GM19351 (cell line): ENCODE measurements around the gene KRT86.
"Not testable (repeated sequence)": the region's sequence is repeated elsewhere in the genome, so short reads cannot be mapped to it uniquely, and the experiment has no call there.

Experiments used
- ATAC-seq: cut with Tn5 transposase; IDR thresholded peaks from one replicate; pipeline ENCODE4 v1.9.1; 2021; ENCODE audit warnings: mild to moderate bottlenecking, moderate library complexity; ENCODE audit not compliant: unreplicated experiment

Gene KRT86

DNA sequence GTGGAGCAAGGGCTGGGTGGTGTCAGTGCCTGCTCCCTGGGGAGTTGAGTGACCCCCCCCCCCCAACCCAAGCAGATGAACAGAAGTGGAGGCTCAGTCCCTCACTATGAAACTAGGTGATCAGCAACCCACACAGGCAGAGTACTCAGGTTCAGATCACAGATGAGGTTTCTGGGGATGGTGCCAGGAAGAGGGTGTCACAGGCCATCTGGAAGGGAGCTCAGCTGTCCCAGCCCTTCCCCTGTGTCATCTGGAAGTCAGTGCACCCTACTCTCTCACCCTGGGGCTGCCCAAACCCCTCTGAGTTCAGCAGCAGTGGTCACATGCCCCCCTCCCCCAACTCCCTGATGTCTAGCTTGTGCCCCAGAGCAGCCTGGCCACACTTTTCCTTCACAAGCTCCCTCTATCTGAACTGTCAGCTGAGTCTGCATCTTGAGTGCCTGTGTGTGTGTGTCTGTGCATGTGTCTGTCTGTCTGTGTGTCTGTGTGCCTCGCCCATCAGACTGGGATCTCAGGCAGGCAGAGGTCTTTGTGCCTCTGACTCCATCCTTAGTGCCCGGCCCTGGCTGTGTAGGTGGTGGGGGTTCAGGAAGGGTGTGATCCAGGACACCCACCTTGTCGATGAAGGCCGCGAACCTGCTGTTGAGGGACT, 16.2 kb downstream of the KRT86 start:
- not testable (repeated sequence) for ATAC-seq

DNA sequence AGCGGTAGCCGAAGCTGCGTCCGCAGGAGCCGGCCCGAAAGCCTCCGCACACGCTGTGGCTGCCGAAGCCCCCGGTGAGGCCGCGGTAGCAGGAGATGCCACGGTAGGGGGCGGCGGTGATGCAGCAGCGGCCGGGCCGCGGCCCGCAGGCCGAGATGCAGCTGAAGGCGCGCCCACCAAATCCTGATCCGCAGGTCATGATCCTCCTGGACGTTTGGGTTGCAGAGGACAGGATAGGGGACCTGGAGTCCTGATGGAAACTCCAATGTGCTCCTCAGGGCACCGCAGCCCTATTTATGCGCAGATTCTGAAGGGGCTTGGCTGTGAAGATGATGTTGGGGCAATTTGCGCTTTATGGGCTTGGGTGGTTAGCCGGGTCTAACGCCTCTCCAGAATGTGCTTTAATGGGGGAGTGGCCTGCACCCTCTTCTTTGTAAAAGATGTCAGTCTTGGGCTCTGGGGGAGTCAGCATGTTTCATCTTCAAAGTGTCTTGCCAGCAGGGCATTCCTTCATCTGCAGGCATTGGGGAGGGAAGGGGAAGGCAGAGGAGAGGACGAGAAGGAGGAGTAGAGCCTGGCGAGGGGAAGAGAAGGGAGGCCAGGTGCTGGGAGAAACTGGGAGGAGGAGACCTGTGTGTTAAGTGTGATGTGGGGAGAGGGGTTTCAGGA, 17.0 kb downstream of the KRT86 start, which contains the start of gene KRT81:
Gene KRT81, minus strand, starts transcription at position 268 of the 669 bp plus-strand sequence. Its CDS starts 69 bp downstream, at position 199.
- no peak for ATAC-seq

DNA sequence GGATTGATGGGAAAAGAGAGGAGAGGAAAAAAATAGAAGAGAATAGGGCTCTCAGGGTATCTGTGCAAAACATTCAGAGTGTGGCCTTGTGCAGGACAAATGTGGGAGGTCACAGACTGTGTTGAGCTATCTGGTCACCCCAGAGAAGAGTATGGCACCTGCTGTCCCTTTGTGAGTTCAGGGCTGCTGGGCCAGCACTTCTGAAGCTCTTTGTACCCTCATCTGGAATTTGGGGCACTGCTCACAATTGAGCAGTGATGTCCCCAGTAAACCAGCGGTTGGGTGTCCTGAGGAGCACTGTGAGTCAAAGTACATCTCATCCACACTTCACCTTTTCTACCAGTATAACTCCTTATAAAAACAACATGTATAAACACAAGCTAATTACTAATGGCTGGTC, 19.5 kb downstream of the KRT86 start:
- no peak for ATAC-seq

DNA sequence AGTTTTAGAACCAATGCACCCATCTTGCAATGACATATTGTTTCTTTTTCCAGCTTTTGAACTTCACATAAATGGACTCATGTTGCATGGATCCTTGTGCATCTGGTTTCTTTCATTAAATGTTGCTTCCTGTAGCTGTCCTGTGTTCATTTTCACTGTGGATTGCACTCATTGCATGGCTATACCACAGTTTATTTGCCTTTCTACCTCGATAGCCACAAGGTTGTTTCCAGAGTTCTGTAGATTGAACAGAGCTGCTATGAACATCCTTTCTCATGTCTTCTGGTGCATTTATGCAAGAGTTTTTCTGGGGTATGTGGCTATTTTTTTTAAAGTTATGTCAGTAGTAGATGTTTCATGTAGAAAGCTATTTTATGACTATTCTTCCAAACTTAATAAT, 20.4 kb downstream of the KRT86 start:
- ATAC-seq: no peak

DNA sequence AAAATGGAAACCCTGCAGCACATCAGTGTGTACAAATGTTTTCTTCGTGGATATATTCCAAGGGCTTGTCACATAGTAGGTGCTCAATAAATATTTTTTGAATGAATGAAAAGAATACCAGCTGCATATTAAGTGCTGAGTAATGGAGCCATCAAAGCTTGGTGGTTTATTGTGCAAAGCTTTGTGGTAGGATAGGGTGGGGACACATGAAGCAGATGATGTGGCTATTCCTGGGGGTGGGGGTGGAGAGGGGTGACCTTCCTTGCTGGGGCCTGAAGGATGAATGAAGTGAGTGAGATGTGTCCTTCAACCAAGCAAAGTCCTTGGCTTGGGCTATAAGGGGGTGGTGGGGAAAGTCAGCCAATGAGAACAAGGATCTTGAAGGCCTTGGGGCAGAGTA, 21.2 kb downstream of the KRT86 start:
- ATAC-seq: no peak

DNA sequence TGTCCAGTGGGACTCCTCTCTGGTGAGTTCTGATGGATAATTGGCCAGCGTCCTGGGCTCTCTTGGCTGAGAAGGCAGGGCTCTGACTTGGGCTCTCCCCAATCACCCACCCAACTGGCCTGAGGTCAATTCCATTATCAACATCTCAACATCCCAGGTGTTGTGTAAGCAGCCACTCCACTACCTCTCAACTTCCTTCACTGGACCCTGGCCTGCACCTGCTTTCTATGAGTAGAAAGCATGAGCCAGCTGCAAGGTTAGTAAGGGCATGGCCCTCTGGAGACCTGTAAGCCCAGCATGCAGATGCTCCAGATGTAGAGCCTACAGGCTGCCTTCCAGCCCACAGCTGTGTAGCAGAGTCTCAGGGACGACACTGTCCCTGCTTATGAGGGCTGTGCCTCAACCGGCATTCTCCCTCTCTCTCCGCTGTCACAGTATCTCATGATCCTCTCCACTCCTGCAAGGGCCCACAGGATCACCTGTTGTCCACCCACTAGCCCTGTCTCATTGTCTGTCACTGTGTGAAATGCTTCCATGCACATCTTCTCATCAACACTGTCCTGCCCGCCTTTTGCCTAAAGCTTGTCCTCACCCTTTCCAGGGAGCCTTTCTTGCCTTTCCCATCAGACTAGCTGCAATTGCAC, 22.2 kb downstream of the KRT86 start:
- no peak for ATAC-seq

- ATAC-seq: no peak
These were observed 24.3 kb downstream of the KRT86 start for GRCh38 chr12:52298677-52299190.

- ATAC-seq: no peak
These were observed 26.6 kb downstream of the KRT86 start for GRCh38 chr12:52300796-52301691.

- ATAC-seq: not testable (repeated sequence)
These were observed 27.3 kb downstream of the KRT86 start for GRCh38 chr12:52301721-52302120.

DNA sequence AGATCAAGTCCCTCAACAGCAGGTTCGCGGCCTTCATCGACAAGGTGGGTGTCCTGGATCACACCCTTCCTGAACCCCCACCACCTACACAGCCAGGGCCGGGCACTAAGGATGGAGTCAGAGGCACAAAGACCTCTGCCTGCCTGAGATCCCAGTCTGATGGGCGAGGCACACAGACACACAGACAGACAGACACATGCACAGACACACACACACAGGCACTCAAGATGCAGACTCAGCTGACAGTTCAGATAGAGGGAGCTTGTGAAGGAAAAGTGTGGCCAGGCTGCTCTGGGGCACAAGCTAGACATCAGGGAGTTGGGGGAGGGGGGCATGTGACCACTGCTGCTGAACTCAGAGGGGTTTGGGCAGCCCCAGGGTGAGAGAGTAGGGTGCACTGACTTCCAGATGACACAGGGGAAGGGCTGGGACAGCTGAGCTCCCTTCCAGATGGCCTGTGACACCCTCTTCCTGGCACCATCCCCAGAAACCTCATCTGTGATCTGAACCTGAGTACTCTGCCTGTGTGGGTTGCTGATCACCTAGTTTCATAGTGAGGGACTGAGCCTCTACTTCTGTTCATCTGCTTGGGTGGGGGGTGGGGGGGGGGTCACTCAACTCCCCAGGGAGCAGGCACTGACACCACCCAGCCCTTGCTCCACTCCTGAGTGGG, 27.9 kb downstream of the KRT86 start:
- not testable (repeated sequence) for ATAC-seq

DNA sequence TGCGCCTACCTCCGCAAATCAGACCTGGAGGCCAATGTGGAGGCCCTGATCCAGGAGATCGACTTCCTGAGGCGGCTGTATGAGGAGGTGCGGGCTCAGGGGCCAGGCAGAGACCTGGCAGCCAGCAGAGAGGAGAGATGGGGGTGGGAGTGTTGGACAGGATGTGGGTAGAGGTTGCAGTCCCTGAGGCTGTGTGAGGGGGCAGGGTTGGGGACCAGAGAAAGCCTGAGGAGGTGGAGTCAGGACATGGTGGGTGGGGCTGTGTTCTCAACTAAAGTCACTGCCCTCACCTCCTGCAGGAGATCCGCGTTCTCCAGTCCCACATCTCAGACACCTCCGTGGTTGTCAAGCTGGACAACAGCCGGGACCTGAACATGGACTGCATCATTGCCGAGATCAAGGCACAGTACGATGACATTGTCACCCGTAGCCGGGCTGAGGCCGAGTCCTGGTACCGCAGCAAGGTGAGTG, 30.5 kb downstream of the KRT86 start:
- peak; percentile 87 for ATAC-seq

GRCh38 chr12:52305921-52306705, 31.7 kb downstream of the KRT86 start:
- no peak for ATAC-seq

DNA sequence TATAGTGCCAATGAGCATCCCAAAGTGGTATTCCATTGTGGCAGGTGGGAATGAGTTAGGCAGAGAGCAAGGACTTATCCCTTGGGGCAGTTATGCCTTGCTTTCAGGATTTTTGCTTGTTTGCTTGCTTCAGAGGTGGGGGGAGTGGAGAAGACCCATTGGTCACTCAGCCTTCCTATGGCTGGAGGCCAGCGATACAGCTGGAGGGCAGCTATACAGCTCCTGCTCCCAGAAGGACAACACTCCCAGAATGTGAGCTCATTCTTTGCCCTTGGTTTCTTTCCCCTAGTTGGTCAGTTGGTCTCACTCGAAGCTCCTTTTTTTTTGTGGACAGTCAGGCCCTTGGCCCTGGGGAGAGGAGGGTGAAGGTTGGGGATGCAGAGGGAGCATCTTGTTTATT, 32.3 kb downstream of the KRT86 start:
- no peak for ATAC-seq

DNA sequence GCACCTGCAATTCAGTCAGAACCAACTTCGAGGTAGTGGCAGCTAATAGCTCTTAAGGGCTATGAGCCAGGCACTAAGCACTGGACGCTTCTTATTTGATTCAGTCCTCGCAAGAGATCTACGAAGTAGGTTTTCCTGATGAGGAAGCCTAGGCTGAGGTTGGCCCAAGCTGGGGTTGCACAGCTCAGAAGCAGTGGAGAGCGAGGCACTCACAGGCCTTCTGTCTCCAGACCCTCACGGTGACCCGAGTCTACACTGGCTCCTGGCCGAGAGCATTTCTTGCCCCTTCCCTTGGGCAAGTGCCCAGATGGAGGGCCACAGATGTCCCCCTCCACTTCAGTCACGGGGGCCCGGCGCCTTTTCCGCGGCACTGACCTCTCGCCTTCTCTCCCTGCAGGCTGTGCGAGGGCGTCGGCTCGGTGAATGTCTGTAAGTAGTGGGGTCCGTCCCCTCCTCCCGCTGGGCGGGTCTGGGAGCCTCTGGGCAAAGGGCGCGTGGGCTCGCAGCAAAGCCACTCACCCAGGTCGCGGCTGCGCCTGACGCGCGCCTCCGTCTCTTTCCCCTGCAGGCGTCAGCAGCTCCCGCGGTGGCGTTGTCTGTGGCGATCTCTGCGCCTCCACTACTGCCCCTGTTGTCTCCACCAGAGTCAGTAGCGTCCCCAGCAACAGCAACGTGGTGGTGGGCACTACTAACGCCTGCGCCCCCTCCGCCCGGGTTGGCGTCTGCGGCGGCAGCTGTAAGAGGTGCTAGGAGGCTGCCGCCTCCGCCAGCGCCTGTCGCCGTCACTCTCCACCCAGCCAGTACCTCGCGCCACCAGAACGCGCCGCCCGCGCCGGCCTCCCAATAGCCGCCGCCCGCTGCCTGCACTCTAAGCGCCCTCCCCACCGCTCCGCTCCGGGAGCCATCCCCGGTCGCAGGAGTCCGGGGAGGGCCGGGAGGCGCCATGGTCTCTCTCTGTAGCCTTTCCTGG, 33.7 kb downstream of the KRT86 start:
- peak; percentile 59 for ATAC-seq

DNA sequence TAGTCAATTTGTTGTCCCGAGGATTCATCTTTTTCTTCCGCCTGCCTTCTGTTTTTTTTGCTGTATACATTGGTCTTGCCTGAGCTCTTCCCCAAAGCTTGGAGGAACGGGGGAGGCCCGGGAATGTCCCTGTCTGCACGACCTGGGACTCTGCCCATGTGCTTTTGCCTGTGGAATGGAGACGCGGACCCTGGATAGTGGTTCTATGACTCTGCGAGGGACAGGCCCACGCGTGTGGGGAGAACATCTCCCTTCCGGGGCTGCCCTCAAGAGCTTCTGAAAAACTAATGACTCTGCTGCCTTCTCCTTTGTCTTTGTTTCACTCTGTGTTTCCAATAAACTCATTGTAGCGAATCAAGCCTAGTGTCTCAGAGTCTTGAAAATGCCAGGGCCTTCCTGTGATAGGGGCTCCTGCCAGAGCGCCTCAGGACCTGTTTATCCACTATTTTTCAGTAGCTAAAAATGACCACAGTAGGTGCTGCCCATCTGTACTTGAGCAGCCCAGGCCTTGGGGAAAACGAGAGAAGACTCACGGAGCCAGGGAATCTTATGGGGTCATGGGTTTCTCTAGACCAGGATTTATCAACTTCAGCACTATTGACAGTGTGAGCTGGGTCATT, 34.5 kb downstream of the KRT86 start:
- ATAC-seq: no peak

DNA sequence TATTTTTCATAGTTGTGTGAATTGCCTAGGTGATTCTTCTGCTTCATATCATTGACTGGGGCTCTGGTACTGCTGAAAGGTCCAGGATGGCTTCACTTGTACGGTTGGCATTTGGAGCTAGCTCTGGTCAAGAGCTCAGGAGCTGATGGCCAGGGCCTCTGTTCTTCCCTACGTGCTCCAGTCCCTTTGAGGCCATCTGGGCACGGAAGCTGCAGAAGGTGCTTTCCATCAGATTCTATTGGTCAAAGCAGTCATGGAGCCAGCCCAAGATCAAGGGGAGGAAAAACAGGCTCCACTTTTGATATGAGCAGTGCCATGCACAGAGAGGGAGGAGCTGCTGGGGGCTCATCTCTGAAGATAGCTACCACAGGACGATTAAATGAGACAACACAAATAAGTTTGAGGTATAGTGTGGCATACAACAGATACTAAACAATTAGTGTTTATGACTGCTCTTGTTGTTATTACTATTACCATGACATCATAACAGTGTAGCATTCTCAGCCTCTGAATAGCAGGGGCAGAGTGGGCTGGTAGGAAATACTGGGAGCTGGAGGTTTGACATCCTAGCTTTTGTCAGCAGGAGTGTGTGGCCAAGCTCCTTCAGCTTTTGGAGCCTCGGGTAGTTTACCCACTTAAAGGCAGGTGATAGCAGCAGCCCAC, 36.3 kb downstream of the KRT86 start:
- ATAC-seq: no peak

DNA sequence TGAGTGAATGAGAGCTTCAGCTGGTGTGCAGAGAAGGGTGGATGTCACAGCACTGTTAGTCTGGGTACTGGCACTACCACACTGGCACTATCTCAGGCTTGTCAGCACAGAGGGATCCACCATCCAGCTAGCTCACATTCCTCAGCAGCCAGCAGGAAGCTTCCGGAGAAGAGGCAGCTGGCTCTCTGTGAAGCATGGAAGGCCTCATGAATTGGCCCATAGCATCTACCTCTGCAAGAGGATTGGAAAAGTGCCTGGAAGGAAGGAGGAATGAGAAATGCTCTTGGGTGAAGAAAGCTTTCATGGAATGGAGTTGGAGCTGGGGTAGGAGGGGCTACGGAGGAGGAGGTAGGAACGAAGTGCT, 36.8 kb downstream of the KRT86 start:
- no peak for ATAC-seq
